Measurements from ENCODE around the gene HMX1.

The HMX1 gene

DNA sequence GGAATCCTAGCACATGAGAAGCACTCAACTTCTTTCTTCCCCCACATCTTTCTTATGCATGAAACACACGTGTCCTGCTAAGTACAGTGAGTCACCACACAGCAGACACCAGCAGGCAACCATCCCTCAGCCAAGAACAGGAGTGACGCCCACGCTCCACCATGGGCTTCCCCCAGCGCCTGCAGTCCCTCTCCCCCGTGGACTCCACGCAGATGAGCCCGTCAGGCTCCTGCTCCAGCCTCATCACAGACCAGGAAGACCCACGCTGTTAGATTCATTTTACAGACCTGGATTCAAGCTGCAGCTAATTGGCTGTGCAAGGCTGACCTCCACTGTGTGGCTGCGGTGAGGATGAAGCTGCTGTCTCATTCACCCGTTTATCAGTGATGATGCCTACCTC, 16.7 kb downstream of the HMX1 start:
- DNase-seq = no peak

DNA sequence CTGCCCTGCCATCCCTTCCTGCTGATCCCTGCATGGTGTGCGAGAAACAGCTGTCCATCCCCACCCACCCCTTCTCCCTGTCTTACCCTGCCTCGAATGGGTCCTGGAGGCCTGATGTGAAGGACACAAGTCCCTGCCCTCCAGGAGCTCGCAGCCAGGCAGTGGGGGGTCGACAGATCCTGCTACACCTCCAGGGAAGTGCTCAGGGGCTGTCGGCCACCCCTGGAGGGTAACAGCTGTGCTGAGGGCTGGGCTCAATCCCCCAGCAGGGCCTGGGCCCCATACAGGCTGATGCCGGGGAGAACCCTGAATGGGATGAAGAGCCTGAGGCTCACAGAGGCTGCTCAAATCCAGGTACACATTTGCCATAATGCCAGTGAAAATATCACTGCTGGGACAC, 17.6 kb downstream of the HMX1 start:
- no peak for DNase-seq

DNA sequence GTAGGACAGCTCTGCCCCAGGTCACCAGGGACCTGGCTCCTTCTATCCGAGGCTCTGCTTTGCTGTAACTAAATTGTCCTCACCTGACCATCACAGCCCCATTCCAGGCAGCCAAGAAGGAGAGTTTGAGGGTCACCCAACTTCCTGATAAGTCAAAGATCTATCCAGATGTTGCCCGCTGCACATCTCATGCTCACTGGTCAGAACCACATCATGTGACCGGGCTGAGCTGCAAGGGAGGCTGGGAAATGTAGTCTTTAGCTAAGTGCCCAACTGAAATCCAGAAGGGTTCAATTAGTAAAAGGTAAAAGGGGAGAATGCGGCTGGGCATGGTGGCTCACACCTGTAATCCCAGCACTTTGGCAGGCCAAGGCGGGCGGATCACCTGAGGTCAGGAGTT, 18.4 kb downstream of the HMX1 start:
- no peak for DNase-seq

DNA sequence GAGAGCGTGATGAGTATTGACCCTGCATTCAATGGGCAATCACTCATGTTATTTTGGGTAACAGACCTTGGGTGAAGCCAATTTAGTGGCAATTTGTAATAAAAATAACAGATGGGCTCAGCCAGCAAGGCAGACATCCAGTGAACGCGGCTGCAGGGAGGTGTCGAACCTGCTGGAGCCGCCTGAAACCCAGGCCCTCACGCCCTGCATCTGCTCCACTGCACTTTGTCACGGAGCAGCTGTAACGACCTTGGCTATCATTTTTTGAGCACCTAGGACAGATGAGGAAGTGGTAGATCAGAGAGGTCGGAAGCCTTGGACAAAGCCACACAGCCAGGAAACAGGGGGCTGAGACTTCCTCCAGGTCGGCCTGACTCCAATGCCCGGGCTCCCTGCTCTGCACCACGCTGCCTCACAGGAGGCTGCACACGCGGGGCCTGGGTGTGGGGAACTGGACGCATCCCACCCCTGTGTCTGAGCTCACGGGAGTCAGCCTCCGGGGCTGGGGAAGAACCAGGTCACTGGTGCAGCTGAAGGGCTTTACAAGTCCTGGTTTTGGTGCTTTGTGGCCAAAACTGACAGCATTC, 19.4 kb downstream of the HMX1 start:
- DNase-seq = no peak

DNA sequence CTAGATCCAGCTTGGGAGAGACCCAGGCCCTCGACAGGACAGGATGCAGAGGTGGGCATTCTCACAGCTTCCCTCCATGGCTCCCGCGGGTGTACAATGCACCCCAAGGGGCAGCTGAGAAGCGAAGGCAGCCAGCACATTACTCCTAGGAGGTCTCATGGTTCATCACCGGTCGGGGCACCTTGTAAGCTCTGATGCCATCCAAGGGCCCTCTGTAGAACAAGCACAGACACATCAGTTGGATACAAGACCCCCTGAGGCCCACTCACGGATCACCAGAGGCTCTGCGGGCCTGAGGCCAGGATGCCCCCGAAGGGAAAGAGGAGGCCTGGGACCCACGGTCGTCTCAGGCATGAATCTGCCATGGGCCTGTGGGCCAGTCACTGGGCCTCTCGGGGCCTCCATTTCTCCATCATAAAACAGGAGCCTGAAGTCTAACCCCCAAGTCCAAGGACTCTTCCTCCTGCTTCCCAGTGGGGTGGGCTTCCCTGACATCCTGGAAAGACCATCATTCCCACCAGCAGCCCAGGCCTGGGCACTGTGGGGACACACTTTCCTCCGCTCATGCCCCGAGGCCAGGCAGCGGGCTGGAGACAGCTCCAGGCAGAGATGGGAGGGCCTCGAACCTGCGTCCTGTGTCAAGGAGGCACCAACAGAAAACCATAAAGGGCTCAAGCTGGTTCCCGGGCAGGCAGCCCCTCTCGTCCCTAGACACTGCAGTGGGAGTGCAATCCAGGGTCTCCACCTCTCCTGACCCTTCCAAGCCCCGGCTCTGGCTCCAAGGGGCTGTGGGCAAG, 20.1 kb downstream of the HMX1 start:
- no peak for DNase-seq

DNA sequence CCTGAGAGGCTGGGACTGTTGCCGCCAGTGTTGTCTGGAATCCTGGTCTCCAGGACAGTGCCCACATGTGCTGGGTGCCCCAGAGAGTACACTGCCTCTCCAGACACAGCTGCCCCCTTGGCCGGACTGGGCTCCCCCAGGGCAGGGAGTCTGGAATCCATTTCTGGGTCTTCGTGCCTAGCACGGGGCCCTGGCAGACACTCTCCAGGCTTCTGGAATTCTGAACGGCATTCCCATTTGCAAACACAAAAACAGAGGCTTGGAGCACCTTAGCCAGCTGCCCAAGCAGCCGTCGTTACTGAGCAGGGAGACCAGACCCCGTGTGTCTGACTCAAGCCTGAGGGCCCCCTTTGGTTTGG, 20.8 kb downstream of the HMX1 start:
- DNase-seq = no peak

DNA sequence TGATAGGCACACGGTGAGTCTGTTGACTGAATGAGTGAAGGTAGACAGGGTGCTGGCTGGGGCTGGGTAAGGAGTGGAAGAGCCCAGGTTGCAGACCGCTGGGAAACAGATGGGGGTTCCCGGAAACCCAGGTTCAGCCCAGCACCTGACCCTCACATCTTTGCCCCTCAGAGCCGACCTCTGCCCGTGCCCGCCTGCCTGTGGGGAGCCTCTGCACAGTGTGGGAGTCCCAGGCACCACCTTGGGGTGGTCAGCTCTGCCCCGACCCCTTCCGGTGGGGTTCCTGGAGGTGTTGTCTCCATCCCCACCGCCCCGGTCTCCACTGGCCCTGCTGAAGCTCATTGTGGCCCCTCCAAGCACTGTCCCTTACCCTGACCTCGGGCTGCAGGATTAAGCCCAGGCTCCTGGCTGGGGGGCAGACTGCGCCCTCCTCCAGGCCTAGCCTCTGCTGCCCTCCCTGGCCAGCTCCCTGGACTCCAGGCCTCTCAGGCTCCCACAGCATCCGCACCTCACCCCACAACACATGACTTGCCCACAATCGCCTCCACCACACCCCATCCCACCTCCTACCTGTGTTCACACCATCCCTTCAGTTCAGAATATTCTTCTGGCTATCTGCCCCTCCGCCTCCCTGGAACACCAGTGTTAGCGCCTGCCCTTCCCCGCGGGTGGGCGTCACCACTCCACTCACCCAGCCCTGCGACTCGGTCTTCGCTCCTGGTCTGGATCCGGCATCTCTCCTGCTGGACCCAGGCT, 21.4 kb downstream of the HMX1 start:
- DNase-seq = no peak

DNA sequence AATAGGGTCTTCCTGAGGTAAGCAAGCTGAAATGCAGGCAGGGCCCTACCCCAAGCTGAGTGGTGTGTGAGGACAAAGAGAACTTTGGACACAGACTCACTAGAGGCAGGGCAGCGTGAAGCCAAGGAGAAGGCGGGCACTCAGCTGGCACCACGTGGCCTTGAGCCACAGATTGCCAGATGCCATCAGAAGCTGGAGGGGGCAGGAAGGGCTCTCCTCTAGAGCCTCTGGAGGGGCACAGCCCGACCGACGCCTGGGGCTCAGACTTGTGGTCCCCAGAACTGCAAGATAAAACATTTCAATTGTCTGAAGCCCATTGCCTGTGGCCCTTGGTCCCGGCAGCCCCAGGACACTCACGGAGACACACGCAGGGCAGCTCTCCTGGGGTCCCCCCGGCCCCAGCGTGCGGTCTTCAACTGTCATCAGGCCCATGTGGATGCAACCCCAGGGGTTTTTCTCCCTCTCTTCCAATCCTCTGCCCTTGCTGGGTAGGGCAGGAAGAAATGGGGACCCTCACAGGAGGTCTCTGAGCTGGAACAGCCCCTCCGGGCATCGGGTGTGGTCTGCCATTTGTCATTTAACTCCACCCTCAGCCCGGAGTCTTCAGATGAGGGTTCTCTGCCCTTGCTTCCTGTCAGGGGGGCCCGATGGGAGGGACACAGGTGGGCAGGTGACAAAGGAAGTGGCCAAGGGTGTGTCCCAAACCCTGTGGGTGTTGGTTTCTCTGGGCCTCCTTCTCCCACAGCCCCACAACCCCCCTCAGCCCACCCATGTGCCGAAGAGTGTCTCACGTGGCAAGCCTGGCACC, 22.2 kb downstream of the HMX1 start:
- no peak for DNase-seq

DNA sequence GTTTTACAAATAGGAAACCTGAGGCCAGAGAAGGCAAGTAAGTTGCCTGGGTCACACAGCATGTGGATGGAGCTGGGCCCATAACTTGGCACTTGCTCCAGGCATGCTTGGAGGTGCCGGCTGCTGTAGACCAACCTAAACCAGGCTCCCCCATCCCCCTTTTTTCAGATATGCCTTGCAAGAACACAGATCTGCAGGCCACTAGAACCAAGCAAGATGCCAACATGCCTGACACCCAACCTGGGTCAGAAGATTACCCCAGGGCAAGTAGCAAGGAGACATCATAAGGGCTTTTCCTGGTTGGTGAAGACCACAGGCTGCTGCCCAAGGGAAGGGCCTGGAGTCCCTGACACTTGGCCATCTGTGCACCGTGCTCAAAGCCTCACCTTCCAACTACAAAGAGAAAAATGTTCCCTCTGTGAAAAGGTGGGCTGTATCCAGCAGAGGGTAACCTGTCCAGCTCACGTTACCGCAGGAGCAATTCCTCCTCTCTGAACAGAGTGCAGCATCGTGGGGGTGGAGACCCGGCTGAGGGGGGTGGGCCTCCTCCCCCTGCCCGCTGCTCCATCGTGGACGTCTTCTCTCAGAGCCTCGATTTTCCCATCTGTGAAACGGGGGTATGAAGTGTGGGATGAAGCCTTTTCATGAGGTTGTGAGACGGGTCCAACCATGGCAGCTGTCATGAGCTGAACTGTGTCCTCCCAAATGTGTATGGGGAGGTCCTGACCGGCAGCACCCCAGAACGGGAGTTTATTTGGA, 23.0 kb downstream of the HMX1 start:
- DNase-seq = no peak

DNA sequence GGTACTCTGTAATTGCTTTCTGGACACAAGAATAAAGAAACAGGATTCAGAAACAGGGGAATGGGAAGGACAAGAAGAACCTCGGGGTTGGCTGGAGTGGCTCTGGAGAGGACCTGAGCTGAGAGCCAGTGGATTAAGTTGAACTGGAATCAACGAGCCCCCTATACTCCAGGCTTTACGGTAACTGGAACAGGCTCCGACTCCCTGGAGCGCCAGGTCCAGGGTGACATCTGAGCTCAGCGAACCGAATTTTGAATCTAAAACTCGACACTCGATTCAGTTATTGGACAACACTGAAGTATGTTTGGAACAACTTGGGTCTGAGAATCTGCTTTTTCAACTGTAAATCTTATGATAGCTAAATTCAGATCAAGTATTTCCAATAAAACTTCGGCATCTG, 23.9 kb downstream of the HMX1 start:
- no peak for DNase-seq

DNA sequence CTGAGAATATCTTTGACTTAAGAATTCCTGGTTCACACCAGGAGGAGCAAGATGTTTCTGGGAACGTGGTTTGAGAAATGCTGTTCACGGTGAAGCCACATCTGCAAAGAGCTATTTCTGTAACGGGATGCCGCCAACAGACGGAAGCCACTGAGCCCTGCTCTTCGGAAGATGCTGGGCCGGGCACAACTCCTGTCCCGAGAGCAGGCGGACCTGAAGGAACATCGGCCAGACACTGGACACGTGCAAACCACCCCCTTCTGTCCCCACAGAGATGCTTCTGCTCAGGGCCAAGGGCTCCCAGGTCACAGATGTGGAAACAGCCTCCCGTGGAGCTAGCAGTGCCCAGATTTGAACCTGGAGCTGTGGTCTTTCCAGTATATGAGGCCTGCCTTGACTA, 24.3 kb downstream of the HMX1 start:
- no peak for DNase-seq

DNA sequence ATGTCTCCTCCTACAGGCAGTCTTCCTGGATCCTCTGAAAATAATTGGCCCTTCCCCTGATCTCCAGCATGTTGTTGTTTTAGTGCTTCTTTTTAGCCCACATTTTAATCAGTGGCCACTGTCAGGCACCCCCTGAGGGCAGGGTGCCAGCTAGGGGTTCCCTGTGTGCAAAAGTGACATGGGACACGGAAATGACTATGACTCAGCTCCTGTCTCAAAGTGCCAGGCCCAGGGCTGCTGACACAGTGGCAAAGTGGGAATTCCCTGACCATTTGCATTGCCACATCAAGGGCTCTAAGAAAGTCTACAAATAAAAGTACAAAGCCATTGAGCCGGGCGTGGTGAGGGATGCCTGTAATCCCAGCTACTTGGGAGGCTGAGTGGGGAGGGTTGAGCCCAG, 24.8 kb downstream of the HMX1 start:
- no peak for DNase-seq

DNA sequence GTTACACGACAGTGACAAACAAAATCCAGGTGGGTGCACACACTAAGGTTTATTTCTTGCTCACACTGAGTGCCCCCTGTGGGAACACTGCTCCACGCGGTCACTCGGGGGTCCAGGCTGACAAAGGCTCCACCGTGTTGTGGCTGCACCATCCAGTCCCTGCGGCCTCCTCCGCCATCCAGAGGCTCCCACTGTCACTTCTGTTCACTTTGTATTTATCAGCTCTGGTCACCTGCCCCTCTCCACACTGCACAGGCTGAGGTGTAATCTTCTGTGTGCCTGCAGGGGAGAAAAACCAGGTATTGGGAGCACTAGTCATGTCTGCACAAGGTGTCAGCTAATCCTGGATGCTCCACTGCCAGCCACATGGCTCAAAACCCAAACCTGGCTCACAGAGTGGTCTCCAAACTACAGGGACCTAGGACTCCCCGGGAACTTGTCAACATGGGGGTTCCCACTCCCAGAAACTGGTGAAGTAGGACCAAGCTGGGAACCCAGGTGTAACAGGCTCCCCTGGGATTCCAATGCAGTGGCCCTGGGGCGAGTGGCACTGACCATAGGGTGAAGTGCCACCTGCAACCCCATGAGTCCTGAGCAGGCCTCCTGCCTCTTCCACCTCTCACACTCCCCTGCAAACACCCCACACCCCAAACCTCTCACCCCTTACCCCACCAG, 25.5 kb downstream of the HMX1 start:
- DNase-seq = no peak

DNA sequence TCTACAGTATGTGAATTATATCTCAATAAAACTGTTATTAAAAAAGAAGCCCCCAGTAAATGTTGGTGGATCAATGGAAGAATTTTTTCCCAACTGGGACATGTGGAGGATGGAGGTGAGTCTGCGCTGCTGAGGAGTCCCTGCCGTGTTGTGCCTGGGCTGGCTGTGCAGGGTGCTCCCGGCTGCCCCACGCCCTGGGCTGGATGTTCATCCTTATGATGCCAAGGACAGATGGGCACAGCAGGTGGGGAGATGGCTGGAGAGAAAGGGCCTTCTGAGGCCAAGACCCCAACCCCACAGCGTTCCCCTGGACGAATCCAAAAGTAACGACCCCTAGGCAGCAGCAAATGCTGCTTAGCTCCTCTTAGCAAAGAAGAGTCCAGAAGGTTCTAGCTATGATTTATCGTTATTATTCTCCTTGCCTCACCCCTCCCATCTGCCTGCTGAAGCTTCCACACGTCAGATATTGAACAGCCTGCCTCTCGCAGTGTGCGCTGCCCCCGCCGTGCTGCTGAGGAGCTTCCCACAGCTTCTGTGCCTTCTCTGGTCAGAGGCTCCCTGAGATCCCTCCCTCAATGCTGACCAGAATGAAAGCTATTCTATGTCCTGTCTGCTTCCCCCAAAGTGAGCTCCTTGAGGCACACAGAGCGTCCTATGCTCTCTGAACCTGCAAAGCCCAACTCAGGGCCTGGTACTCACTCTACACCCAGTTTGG, 26.5 kb downstream of the HMX1 start:
- no peak for DNase-seq

DNA sequence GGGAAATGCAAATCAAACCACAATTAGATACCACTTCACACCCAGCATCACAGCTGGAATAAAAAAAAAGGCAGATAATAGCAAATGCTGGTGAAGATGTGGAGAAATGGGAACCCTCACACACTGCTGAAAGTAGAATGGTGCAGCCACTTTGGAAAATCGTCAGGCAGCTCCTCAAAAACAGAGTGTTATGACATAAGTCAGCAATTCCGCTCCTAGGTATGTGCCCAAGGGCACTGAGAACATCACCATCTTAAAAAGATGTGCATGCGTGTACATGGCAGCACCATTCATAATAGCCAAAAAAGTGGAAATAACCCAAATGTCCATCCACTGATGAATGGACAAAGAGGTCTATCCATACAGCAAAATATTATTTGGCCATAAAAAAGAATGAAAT, 28.0 kb downstream of the HMX1 start:
- DNase-seq = no peak

DNA sequence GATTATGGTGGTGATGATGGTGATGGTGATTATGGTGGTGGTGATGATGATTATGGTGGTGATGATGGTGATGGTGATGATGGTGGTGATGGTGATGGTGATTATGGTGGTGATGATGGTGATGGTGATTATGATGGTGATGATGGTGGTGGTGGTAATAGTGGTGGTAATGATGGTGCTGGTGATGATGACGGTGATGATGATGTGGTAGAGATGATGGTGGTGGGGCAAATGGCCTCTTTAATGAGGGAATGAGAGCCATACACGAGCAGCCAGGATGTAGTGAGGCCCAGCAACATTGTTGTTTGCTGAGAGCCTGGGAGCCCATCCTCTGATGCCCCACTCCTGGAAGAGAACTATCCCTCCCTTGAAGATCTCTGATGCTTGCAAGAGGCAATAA, 29.0 kb downstream of the HMX1 start:
- DNase-seq = no peak

DNA sequence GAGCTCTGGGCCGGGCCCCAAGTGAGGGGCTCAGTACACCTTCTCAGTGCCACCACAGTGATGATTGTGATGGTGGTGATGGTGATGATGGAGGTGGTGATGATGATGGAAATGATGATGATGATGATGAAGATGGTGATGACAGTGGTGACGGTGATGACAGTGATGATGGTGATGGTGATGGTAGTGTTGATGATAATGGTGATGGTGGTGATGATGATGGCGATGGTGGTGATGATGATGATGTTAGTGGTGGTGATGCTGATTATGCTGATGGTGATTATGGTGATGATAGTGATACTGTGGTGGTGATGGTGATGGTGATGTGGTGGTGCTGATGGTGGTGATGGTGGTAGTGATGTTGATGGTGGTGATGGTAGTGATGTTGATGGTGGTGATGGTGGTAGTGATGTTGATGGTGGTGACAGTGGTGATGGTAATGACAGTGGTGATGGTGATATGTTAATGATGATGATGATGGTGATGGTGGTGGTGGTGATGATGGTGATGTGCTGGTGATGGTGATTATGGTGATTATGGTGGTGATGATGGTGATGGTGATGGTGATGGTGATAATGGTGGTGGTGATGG, 29.9 kb downstream of the HMX1 start:
- DNase-seq = no peak

DNA sequence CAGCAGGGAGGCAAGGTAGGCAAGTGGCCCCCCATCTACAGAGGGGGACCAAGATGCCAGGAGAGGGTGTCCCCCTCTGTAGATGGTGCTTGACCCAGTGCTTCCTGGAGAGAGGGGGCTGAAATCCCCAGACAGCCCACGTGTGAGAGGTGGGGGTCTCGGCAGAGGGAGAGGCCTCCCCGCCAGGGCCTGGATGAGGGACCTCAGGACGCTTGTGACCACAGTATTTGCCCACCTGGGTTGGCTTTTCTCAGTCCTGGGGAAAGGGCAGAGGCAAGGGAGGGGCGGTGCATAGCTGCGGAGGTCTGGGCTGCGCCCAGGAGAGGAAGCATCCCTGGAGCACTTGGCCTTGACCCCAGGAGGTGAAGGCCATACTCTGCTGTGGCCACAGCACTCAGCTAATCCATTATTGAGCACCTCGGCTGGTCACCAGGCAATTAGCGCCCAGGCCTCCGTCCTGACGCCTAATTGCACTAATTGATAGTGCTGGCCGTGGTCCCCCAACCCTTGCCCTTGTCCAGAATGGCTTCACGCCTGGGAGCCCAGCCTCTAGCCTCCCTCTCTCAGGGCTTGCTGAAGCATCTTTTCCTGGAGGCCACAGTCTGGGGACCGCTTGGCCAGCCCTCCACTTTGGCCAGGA, 30.7 kb downstream of the HMX1 start:
- no peak for DNase-seq

DNA sequence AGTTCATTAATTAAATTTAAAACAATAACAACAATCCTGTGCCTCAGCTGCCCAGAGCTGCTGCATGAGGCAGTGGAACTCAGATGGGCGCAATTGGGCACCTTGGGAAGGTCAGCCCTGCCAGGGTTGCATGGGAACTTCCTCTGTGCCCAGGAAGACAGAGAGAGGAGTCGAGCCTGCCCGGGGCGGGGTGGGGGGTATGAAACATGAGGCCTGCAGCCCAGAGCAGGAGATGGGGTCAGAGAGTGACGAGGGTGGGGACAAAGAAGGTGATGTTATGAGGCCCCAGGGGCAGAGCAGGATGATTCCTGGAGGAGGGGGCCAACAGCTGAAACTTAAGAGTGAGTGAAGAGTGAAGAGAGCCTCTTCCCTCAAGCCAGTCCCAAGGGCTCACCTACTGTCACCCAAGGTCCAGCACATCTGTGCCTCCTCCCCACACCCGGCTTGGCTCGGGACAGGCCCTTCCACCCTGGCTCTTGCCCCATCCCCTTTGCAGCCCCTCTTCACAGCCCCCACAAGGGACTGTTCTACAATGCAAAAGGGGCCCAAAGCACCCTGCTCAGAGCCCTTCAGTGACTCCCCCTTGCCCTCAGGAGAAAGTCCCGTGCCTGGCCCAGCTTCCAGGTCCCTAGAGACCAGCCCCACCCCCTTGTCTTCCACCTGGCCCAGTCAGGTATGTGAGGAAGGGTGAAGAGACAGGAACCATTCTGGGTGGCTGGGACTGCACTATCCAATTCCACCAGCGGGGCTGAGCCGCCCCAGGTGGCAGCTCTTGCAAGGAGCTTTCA, 31.4 kb downstream of the HMX1 start:
- no peak for DNase-seq

Measured in T1000 (cell line).